Mesothelial cell of epicardium (in vitro differentiated cells): ENCODE measurements around the gene WWOX. TPM values are rescaled to one million over a fixed set of nuclear protein-coding genes. Genes with fewer than 3 reads are reported as not detected.

Experiments used
- DNase-seq, 2 experiments: peaks; one replicate each; pipeline ENCODE4 v3.0.0; 2021; ENCODE audit warnings: low spot score in 2 of 2; ENCODE audit not compliant: unreplicated experiment in 2 of 2
- H3K27ac Mint-ChIP-seq: 2 replicates; pipeline ENCODE4 v1.8.0; 2021; ENCODE audit warnings: mixed read lengths
- H3K27me3 Mint-ChIP-seq: 2 replicates; pipeline ENCODE4 v1.8.0; 2021; ENCODE audit warnings: low read depth, mixed read lengths
- H3K36me3 Mint-ChIP-seq: 2 replicates; pipeline ENCODE4 v1.8.0; 2021; ENCODE audit warnings: mixed read lengths
- H3K4me1 Mint-ChIP-seq: 2 replicates; pipeline ENCODE4 v1.8.0; 2021; ENCODE audit warnings: mixed read lengths
- H3K4me3 Mint-ChIP-seq: 2 replicates; pipeline ENCODE4 v1.8.0; 2021; ENCODE audit warnings: mild to moderate bottlenecking, moderate library complexity, mixed read lengths
- H3K9me3 Mint-ChIP-seq: 2 replicates; pipeline ENCODE4 v1.8.0; 2021; ENCODE audit warnings: mixed read lengths
- total RNA-seq: library from RNA; stranded (reverse); gene quantifications from 3 replicates; pipeline ENCODE4 v1.2.1, GENCODE V29; 2021
- TF ChIP-seq, protein P1 (sequence below): fragments of 200-600 bp; sonication (generic); IDR thresholded peaks from one replicate; pipeline ENCODE4 v1.5.0; 2021; ENCODE audit warnings: antibody characterized with exemption; ENCODE audit not compliant: unreplicated experiment

Gene WWOX
- total RNA-seq, 1 donor from 2014 or later: 29.7 TPM

DNA sequence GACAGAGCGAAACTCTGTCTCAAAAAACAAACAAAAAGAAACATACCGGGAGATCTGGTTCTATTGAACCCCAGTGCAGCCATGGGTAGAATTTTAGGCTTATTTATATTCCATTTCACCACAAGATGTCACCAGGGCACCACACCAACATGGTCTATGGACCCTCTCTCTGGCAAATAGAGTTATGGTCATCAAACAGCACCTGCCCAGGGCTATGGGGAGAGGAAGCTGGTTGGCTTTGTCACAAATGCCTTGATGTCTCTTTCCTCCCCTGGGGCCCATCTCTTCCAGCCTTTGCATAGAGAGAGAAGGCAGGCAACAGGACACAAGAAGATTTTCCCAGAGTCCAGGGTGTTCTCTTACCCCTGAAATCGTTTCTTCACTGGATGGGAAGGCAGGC is 128.4 kb downstream of the WWOX start:
- DNase-seq: no peak
- TF ChIP-seq, protein P1, sequence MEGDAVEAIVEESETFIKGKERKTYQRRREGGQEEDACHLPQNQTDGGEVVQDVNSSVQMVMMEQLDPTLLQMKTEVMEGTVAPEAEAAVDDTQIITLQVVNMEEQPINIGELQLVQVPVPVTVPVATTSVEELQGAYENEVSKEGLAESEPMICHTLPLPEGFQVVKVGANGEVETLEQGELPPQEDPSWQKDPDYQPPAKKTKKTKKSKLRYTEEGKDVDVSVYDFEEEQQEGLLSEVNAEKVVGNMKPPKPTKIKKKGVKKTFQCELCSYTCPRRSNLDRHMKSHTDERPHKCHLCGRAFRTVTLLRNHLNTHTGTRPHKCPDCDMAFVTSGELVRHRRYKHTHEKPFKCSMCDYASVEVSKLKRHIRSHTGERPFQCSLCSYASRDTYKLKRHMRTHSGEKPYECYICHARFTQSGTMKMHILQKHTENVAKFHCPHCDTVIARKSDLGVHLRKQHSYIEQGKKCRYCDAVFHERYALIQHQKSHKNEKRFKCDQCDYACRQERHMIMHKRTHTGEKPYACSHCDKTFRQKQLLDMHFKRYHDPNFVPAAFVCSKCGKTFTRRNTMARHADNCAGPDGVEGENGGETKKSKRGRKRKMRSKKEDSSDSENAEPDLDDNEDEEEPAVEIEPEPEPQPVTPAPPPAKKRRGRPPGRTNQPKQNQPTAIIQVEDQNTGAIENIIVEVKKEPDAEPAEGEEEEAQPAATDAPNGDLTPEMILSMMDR: no peak
- Mint-ChIP-seq H3K9me3 (peaks cover 4% of the 10 kb centered on the region), H3K27me3 (peaks cover 7% of the 10 kb centered on the region), H3K4me3 (no peak overlapping the region), H3K4me1 (no peaks in the 10 kb centered on the region), H3K27ac (no peak overlapping the region), H3K36me3 (no peaks in the 10 kb centered on the region)

DNA sequence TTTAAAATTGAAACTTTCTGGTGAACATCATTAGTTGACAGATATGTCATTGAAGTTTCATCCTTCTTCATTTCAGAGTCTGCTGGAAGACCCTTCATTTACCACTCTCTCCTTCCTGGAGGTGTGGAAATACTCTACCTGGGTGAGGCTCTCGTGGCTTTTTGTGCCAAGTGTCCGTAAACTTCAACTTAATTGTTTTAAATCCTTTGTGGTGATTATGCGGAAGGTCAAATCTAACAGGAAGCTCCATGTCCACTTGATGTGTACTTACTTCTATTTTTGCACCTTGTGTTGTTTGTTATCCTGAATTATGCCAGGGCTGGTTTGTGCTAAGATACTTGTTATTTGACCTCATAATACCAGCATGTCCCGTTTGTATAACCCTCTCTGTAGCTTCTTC is 129.2 kb downstream of the WWOX start:
- H3K27me3 Mint-ChIP-seq: peaks cover 5% of the 10 kb centered on the region
- H3K4me3 Mint-ChIP-seq: no peak overlapping the region
- no peaks in the 10 kb centered on the region for H3K4me1 Mint-ChIP-seq
- DNase-seq: no peak
- H3K27ac Mint-ChIP-seq: no peak overlapping the region
- TF ChIP-seq, protein P1: no peak
- H3K9me3 Mint-ChIP-seq: no peaks in the 10 kb centered on the region
- no peaks in the 10 kb centered on the region for H3K36me3 Mint-ChIP-seq

DNA sequence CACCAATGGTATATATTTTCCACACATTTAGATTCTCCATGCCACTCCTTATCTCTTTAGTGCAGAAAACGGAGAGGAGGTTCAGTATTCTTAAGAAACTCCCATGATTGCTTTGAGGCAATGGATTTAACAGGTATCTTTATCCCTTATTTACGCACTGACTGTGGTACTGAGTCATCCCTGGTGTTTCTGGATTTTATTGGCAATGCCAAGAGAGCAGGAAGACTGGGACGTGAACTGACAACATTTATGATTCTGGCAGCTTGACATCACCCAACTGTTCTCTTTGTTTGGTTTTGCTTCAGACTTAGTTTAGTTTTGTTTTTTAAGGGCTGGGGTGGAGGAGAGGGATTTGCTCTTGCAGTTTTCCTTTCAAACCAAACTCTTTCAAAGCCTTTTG is 131.4 kb downstream of the WWOX start:
- no peak overlapping the region for H3K4me3 Mint-ChIP-seq
- DNase-seq: no peak
- H3K9me3 Mint-ChIP-seq: no peaks in the 10 kb centered on the region
- TF ChIP-seq, protein P1: no peak
- H3K36me3 Mint-ChIP-seq: no peaks in the 10 kb centered on the region
- H3K4me1 Mint-ChIP-seq: peaks cover 10% of the 10 kb centered on the region
- peaks cover 1% of the 10 kb centered on the region for H3K27me3 Mint-ChIP-seq
- H3K27ac Mint-ChIP-seq: no peak overlapping the region

DNA sequence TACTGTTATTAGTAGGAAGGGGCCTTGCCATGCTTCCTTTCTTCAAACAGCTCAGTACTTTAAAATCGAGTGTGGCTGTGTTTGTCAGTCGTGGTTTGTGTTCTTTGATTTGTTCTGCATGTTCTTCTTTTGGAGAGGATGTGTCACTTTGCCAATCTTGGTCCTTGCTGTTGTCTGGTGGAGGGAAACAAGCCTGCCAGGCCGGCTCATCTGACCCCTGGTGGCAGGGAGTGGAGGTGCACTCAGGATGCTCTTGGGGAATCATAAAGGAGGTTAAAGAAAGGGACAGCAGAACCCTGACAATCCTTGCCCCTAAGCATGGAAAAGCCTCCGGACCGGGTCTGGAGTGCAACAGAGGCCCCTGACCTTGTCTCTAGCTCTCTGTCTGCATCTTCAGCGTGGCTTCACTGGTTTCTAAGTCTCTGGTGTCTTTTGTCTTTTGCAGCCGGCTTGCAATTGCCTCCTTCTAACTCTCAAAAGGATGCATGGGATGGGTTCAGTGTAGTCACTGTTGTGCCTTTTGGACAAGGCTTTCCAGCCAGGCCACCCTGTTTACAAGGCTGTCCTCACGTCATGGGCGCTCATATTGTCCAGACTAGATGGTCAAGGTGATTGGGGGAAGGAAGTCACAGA is 135.8 kb downstream of the WWOX start:
- no peaks in the 10 kb centered on the region for H3K27me3 Mint-ChIP-seq
- H3K9me3 Mint-ChIP-seq: no peaks in the 10 kb centered on the region
- peaks cover 16% of the 10 kb centered on the region for H3K4me1 Mint-ChIP-seq
- TF ChIP-seq, protein P1: peak; percentile 85
- H3K36me3 Mint-ChIP-seq: no peaks in the 10 kb centered on the region
- peak in 1 of 2 experiments; percentile 67 for DNase-seq
- no peak overlapping the region for H3K4me3 Mint-ChIP-seq
- no peak overlapping the region for H3K27ac Mint-ChIP-seq

DNA sequence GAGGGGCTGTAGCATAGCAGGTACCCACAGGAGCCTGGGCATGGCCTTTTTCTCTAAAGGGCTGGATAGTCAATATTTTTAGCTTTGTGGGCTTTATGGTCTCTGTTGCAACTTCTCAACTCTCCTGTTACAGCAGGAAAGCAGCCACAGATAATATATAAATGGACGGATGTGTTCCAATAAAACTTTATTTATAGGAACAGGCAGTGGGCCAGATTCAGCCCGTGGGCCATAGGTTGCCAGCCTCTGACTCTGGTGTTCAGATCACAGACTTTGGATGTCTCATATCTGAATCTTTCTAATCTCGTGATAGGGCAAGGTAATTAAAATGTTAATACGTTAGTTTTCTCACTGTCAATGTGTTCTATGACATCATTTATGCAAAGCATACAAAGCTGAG is 136.4 kb downstream of the WWOX start:
- no peaks in the 10 kb centered on the region for H3K27me3 Mint-ChIP-seq
- H3K9me3 Mint-ChIP-seq: no peaks in the 10 kb centered on the region
- TF ChIP-seq, protein P1: no peak
- H3K4me1 Mint-ChIP-seq: peaks cover 16% of the 10 kb centered on the region
- no peak overlapping the region for H3K27ac Mint-ChIP-seq
- DNase-seq: no peak
- H3K4me3 Mint-ChIP-seq: no peak overlapping the region
- no peaks in the 10 kb centered on the region for H3K36me3 Mint-ChIP-seq

DNA sequence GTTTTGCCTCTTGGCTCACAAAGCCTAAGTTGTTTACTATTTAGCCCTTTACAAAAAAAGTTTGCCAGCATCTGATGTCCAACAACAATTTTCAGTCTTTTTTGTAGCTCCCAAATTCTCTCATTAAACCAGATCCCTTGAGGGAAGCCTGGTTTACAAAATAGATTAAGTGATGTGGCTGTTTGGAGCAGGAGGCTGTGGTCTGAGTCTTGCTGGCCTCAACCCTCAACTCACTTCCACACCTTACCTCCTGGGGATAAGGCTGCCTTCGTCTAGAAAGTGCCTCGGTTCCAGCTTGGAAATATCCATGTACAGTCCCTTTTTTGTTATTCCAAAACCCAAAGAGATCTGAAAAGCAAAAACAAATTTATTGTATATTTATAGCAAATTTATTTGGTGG is 138.4 kb downstream of the WWOX start:
- H3K9me3 Mint-ChIP-seq: no peaks in the 10 kb centered on the region
- no peak for DNase-seq
- no peaks in the 10 kb centered on the region for H3K36me3 Mint-ChIP-seq
- peaks cover 4% of the 10 kb centered on the region for H3K27me3 Mint-ChIP-seq
- TF ChIP-seq, protein P1: no peak
- no peak overlapping the region for H3K27ac Mint-ChIP-seq
- peaks cover 27% of the 10 kb centered on the region for H3K4me1 Mint-ChIP-seq
- no peak overlapping the region for H3K4me3 Mint-ChIP-seq
